ENCODE data around the gene ADCYAP1R1.

The ADCYAP1R1 gene

GRCh38 chr7:31054608-31055278 lies 2.6 kb downstream of the ADCYAP1R1 start:
- no peak overlapping the region for H3K4me3 ChIP-seq (ENCODE audit: low read depth, low read length)
- ChIA-PET CTCF (no interaction called here), POLR2A (no interaction called here)
- TF ChIP-seq CTCF (IDR thresholded peaks at IDR 0.05; ENCODE audit: insufficient read depth, low read length, missing control alignments): no peak
- DNase-seq (ENCODE audit: low read depth, low spot score): no peak

GRCh38 chr7:31055471-31055870 lies 3.4 kb downstream of the ADCYAP1R1 start:
- H3K4me3 ChIP-seq (ENCODE audit: low read depth, low read length): no peak overlapping the region
- no peak for TF ChIP-seq CTCF (IDR thresholded peaks at IDR 0.05; ENCODE audit: insufficient read depth, low read length, missing control alignments)
- POLR2A ChIA-PET: no interaction called here
- no peak for DNase-seq (ENCODE audit: low read depth, low spot score)
- CTCF ChIA-PET: no interaction called here

GRCh38 chr7:31056775-31057346 lies 4.8 kb downstream of the ADCYAP1R1 start:
- DNase-seq (ENCODE audit: low read depth, low spot score): no peak
- POLR2A ChIA-PET: no interaction called here
- no peak overlapping the region for H3K4me3 ChIP-seq (ENCODE audit: low read depth, low read length)
- CTCF ChIA-PET: no interaction called here
- no peak for TF ChIP-seq CTCF (IDR thresholded peaks at IDR 0.05; ENCODE audit: insufficient read depth, low read length, missing control alignments)

- no peak for TF ChIP-seq CTCF (IDR thresholded peaks at IDR 0.05; ENCODE audit: insufficient read depth, low read length, missing control alignments)
- no peak overlapping the region for H3K4me3 ChIP-seq (ENCODE audit: low read depth, low read length)
- POLR2A ChIA-PET: no interaction called here
- CTCF ChIA-PET: no interaction called here
- DNase-seq (ENCODE audit: low read depth, low spot score): no peak
These were observed 6.0 kb downstream of the ADCYAP1R1 start for GRCh38 chr7:31058122-31058521.

- POLR2A ChIA-PET: no interaction called here
- no peak for DNase-seq (ENCODE audit: low read depth, low spot score)
- no peak for TF ChIP-seq CTCF (IDR thresholded peaks at IDR 0.05; ENCODE audit: insufficient read depth, low read length, missing control alignments)
- no peak overlapping the region for H3K4me3 ChIP-seq (ENCODE audit: low read depth, low read length)
- CTCF ChIA-PET: no interaction called here
These were observed 6.6 kb downstream of the ADCYAP1R1 start for GRCh38 chr7:31058688-31059087.

GRCh38 chr7:31059551-31059950 lies 7.4 kb downstream of the ADCYAP1R1 start:
- CTCF ChIA-PET: no interaction called here

More at GRCh38 chr7:31059551-31059950, 7.4 kb downstream of the ADCYAP1R1 start:
- POLR2A ChIA-PET: no interaction called here
- no peak for DNase-seq (ENCODE audit: low read depth, low spot score)
- TF ChIP-seq CTCF (IDR thresholded peaks at IDR 0.05; ENCODE audit: insufficient read depth, low read length, missing control alignments): no peak
- no peak overlapping the region for H3K4me3 ChIP-seq (ENCODE audit: low read depth, low read length)
